B cell (primary cell): Measurements from ENCODE around the gene ARHGEF3. TPM values are rescaled to one million over a fixed set of nuclear protein-coding genes. Genes with fewer than 3 reads are reported as not detected.

Source experiments
- ATAC-seq: fragments of 200-7000 bp; cut with Tn5 transposase; one replicate; pipeline ENCODE4 v1.10.0; 2021; ENCODE audit warnings: low read depth, mild to moderate bottlenecking, moderate number of reproducible peaks, moderate library complexity
- CTCF ChIA-PET: fragments of 350-600 bp; sonication (Branson Sonifier 250); formaldehyde crosslinking; loops from one replicate; lab custom pipeline; 2021; ENCODE audit warnings: antibody characterized with exemption, inconsistent platforms; lab: Charles Lee
- POLR2A ChIA-PET: fragments of 350-600 bp; sonication (Branson Sonifier 250); formaldehyde crosslinking; loops from one replicate; lab custom pipeline; 2021; ENCODE audit warnings: antibody characterized with exemption; lab: Charles Lee
- DNase-seq: peaks from one replicate; pipeline ENCODE4 v3.0.0; 2013
- H2AFZ ChIP-seq: 2 replicates; pipeline ENCODE4 v1.6.1; 2012; ENCODE audit warnings: mild to moderate bottlenecking, low read depth, low read length; ENCODE audit not compliant: insufficient read depth, poor library complexity, severe bottlenecking
- H3K27ac ChIP-seq, 2 donors: 1 replicate in 1 of 2; 2 replicates in 1 of 2; pipeline ENCODE4 v1.5.1; 2012 to 2013; ENCODE audit warnings: low read length in 2 of 2, mild to moderate bottlenecking in 2 of 2, moderate library complexity in 1 of 2
- H3K27me3 ChIP-seq, 4 experiments: fragments of 200-600 bp in 1 of 4; sonication (generic) in 1 of 4; replicated peaks in 1 of 4; 1 replicate in 2 of 4; 2 replicates in 2 of 4; pipeline versions ENCODE4 v1.6.1 to v1.7.0; 2013 to 2016; ENCODE audit warnings: low read length in 3 of 4, mild to moderate bottlenecking in 2 of 4, mixed read lengths in 1 of 4, moderate library complexity in 1 of 4; ENCODE audit not compliant: insufficient read depth in 4 of 4, control insufficient read depth in 3 of 4; ENCODE audit errors: control extremely low read depth in 1 of 4
- H3K36me3 ChIP-seq, 2 experiments: replicated peaks in 1 of 2; 1 replicate in 1 of 2; 2 replicates in 1 of 2; pipeline versions ENCODE4 v1.6.1 to v1.7.1; 2013; ENCODE audit warnings: low read length in 1 of 2; ENCODE audit not compliant: insufficient read depth in 2 of 2, control insufficient read depth in 1 of 2; ENCODE audit errors: control extremely low read depth in 1 of 2, extremely low read depth in 1 of 2
- H3K4me1 ChIP-seq, 2 donors: fragments of 200-600 bp in 1 of 2; sonication (generic) in 1 of 2; 1 replicate in 1 of 2; 2 replicates in 1 of 2; pipeline versions ENCODE4 v1.5.1 to v1.6.1; 2013 to 2017; ENCODE audit warnings: low read length in 2 of 2; ENCODE audit not compliant: control insufficient read depth in 2 of 2, insufficient read depth in 2 of 2
- H3K4me2 ChIP-seq: replicated peaks from 2 replicates; pipeline ENCODE3; 2012; ENCODE audit warnings: mild to moderate bottlenecking, low read depth, low read length; ENCODE audit not compliant: poor library complexity, severe bottlenecking
- H3K4me3 ChIP-seq, 5 experiments: fragments of 200-600 bp in 1 of 5; sonication (generic) in 1 of 5; 1 replicate in 3 of 5; 2 replicates in 2 of 5; pipeline versions ENCODE4 v1.5.1 to v1.7.0; 2011 to 2016; ENCODE audit warnings: low read length in 4 of 5, mild to moderate bottlenecking in 4 of 5, low read depth in 2 of 5, control low read depth in 1 of 5, moderate library complexity in 1 of 5; ENCODE audit not compliant: insufficient read depth in 1 of 5; ENCODE audit errors: control extremely low read depth in 1 of 5, extremely low read depth in 1 of 5
- H3K79me2 ChIP-seq: fragments of 200-600 bp; sonication (generic); one replicate; pipeline ENCODE4 v1.6.0; 2016; ENCODE audit warnings: low read length; ENCODE audit not compliant: control insufficient read depth, insufficient read depth
- H3K9ac ChIP-seq: fragments of 200-600 bp; sonication (generic); 2 replicates; pipeline ENCODE4 v1.6.1; 2017; ENCODE audit warnings: mild to moderate bottlenecking, low read length, moderate library complexity
- H3K9me3 ChIP-seq, 3 donors: one replicate each; pipeline versions ENCODE4 v1.6.1 to v1.7.1; 2013; ENCODE audit warnings: low read length in 2 of 3; ENCODE audit not compliant: control insufficient read depth in 2 of 3, insufficient read depth in 1 of 3; ENCODE audit errors: control extremely low read depth in 1 of 3
- H4K20me1 ChIP-seq: 2 replicates; pipeline ENCODE4 v1.6.0; 2012; ENCODE audit warnings: mild to moderate bottlenecking, low read length; ENCODE audit not compliant: insufficient read depth, control insufficient read depth, poor library complexity, severe bottlenecking
- H3K27ac Mint-ChIP-seq: one replicate; pipeline ENCODE4 v1.8.0; 2021; ENCODE audit warnings: mixed read lengths
- H3K27me3 Mint-ChIP-seq: one replicate; pipeline ENCODE4 v1.8.0; 2021; ENCODE audit warnings: mixed read lengths
- H3K4me1 Mint-ChIP-seq: one replicate; pipeline ENCODE4 v1.8.0; 2021; ENCODE audit warnings: mixed read lengths
- H3K4me3 Mint-ChIP-seq: one replicate; pipeline ENCODE4 v1.8.0; 2021; ENCODE audit warnings: mixed read lengths
- H3K9me3 Mint-ChIP-seq: one replicate; pipeline ENCODE4 v1.8.0; 2022; ENCODE audit warnings: mixed read lengths; ENCODE audit not compliant: insufficient read depth
- CTCF ChIP-seq: fragments of 200-600 bp; IDR thresholded peaks from one replicate; pipeline ENCODE4 v1.8.0; 2022; ENCODE audit warnings: antibody characterized with exemption, mild to moderate bottlenecking
- EZH2 ChIP-seq: IDR thresholded peaks from 2 replicates; pipeline ENCODE4 v1.6.1; 2012; ENCODE audit warnings: borderline replicate concordance, low read depth, mild to moderate bottlenecking, moderate library complexity, low read length; ENCODE audit not compliant: insufficient read depth, poor library complexity, severe bottlenecking
- WGBS: methylation state at CpG from one replicate; pipeline ENCODE4 v1.1.5; 2013; ENCODE audit warnings: missing lambda C conversion rate; ENCODE audit not compliant: insufficient coverage; 5-methylcytosine and 5-hydroxymethylcytosine counted together
- intact Hi-C: fragments of 100-400 bp; cut with micrococcal nuclease; formaldehyde crosslinking; loops from one replicate; pipeline ENCODE4 v1.10.0; 2022
- polyA plus RNA-seq: library from polyadenylated mRNA; depleted of rRNA; stranded (reverse); fragments of >200 nt; gene quantifications from 2 replicates; pipeline ENCODE4 v1.2.3, GENCODE V29; 2012
- total RNA-seq, 2 donors: library from RNA; stranded (reverse); fragments of 120-200 nt in 1 of 2; gene quantifications; 1 replicate in 1 of 2; 2 replicates in 1 of 2; pipeline versions ENCODE4 v1.2.3 to v1.2.4, GENCODE V29; 2013 to 2022

Gene ARHGEF3
- total and polyA plus RNA-seq, 2 donors (not counting 1 experiment from before 2014, with no cell fraction given): 30.8 to 33.5 TPM

- POLR2A ChIA-PET: no interaction called here
- H3K4me1 Mint-ChIP-seq: peaks cover 31% of the 10 kb centered on the region
- H3K4me1 ChIP-seq: peaks cover 15 to 19% of the 10 kb centered on the region in 2 donors
- H3K4me3 ChIP-seq: no peak overlapping the region
- TF ChIP-seq CTCF (no peak), EZH2 (no peak)
- H3K9me3 ChIP-seq: no peaks in the 10 kb centered on the region
- no peak overlapping the region for H3K27ac ChIP-seq
- ATAC-seq: no peak
- WGBS: 100% methylated on average over 2 of the region's 2 CpGs
- CTCF ChIA-PET: interaction anchor here (1.2 to 1.6 kb wide), 2 partner anchors 21 to 36 kb away, joined by 3 to 5 read pairs; no protein-coding TSS in a partner anchor
- no peak overlapping the region for H2AFZ ChIP-seq
- H4K20me1 ChIP-seq: no peaks in the 10 kb centered on the region
- intact Hi-C loops: no loop called here
- peaks cover 43% of the 10 kb centered on the region for H3K79me2 ChIP-seq
- DNase-seq: no peak
- no peak overlapping the region for H3K27ac Mint-ChIP-seq
- H3K4me3 Mint-ChIP-seq: no peak overlapping the region
- no peaks in the 10 kb centered on the region for H3K27me3 ChIP-seq
- H3K27me3 Mint-ChIP-seq: no peaks in the 10 kb centered on the region
- H3K9ac ChIP-seq: no peak overlapping the region
- no peaks in the 10 kb centered on the region for H3K9me3 Mint-ChIP-seq
- no peak overlapping the region for H3K4me2 ChIP-seq
- peaks cover 0 to 6% of the 10 kb centered on the region in 2 experiments for H3K36me3 ChIP-seq
Measured at GRCh38 chr3:56763233-56763632, 38.5 kb downstream of the ARHGEF3 start.

- Mint-ChIP-seq H3K9me3 (no peaks in the 10 kb centered on the region), H3K4me1 (peaks cover 31% of the 10 kb centered on the region), H3K27me3 (no peaks in the 10 kb centered on the region), H3K4me3 (no peak overlapping the region), H3K27ac (no peak overlapping the region)
- Histone ChIP-seq H3K9me3 (no peaks in the 10 kb centered on the region), H3K9ac (no peak overlapping the region), H2AFZ (no peak overlapping the region), H4K20me1 (no peaks in the 10 kb centered on the region), H3K79me2 (peaks cover 43% of the 10 kb centered on the region), H3K4me3 (no peak overlapping the region), H3K27ac (no peak overlapping the region), H3K4me1 (peaks cover 15 to 24% of the 10 kb centered on the region in 2 donors), H3K36me3 (peaks cover 0 to 6% of the 10 kb centered on the region in 2 experiments), H3K27me3 (no peaks in the 10 kb centered on the region), H3K4me2 (no peak overlapping the region)
- WGBS: no CpG with 5 or more reads among the region's 1 CpG
- DNase-seq (no peak), ATAC-seq (no peak)
- TF ChIP-seq EZH2 (no peak), CTCF (no peak)
- POLR2A ChIA-PET: no interaction called here
- intact Hi-C loops: no loop called here
- CTCF ChIA-PET: interaction anchor here (1.2 to 1.6 kb wide), 2 partner anchors 22 to 36 kb away, joined by 3 to 5 read pairs; no protein-coding TSS in a partner anchor
Measured at GRCh38 chr3:56762718-56763117, 39.0 kb downstream of the ARHGEF3 start.
